Activated CD8-positive, alpha-beta memory T cell treated with anti-CD3 and anti-CD28 coated beads for 36 hours (primary cell): ENCODE measurements around the gene CPED1. TPM values are rescaled to one million over a fixed set of nuclear protein-coding genes. Genes with fewer than 3 reads are reported as not detected.
"Not testable (repeated sequence)": the region's sequence is repeated elsewhere in the genome, so short reads cannot be mapped to it uniquely, and the experiment has no call there.

ENCODE experiments used
- CTCF ChIA-PET: fragments of 350-600 bp; sonication (Branson Sonifier 250); formaldehyde crosslinking; loops from one replicate; lab custom pipeline; 2021; ENCODE audit warnings: antibody characterized with exemption; lab: Charles Lee
- POLR2A ChIA-PET: fragments of 350-600 bp; sonication (Branson Sonifier 250); formaldehyde crosslinking; loops from one replicate; lab custom pipeline; 2021; ENCODE audit warnings: antibody characterized with exemption; lab: Charles Lee
- total RNA-seq, 2 experiments: library from RNA; stranded (reverse); gene quantifications; one replicate each; pipeline ENCODE4 v1.2.3, GENCODE V29; 2021

The CPED1 gene
- total RNA-seq, 2 experiments from 2014 or later = 0.04 TPM; not detected in 1

DNA sequence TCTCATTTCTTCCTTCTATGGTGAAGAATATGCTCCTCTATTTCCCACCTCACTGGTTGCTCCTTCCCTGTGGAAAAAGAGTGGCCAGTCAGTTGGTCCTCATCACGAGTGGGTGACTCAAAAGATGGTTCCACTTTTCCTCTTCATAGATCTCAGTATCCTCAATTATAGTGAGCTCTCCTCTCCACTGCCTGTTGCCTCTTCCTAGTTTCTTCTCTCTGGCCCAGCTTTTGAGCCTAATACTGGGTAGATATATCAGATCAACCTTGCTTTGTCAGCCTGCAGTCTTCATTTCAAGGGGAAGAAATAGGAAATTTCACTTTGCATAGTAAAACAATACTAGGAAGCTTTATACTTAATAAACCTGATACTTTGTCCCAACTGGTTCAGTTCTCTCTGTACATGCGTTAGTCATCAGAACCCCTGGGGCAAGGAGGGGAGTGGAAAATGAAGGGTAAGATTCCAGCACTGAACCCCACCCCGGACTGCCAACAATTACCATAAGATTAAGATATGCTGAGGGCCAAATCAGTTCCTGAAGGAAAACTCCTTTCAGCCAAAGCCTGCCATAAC is 324.8 kb downstream of the CPED1 start:
- POLR2A ChIA-PET = no interaction called here
- CTCF ChIA-PET = no interaction called here

DNA sequence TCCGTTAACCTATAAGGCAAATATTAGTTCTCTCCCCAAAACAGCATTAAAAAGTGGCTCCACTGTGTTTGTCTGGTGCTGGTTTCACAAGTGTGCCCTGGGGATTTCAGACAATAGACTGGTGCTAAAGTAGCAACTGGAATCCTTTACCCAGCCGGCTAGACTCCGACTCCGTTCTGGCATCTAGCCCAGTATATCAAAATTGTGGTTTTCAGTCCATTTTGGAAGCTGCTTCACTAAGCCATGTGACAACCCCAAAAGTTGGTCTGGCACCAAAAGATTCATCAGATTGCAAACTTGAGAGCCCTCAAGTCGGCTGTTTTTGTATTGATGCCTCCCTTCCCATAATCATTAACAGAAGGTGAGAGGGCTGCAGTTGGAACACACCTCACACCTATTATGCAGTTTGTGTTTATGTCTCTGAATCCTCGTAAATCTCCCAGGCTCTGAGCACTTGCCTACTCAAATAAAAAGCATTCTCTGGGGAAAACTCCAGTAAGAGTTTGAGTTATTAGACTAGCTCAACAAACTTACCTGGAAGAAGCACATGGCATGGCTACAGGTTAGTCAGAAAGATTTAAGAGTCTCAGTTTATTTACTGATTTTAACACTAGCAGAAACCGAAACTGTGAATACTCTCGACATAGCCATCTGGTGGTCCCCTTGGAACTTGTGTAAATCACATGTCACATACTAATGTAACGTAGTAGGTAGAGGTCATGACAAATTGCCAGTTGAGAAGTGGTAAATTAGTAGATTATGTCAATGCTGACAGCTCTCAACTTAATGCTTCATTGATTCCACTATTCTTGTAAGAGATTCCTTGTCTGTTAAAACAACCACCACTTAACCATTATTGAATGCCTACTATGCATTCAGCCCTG is 325.5 kb downstream of the CPED1 start:
- POLR2A ChIA-PET = no interaction called here

DNA sequence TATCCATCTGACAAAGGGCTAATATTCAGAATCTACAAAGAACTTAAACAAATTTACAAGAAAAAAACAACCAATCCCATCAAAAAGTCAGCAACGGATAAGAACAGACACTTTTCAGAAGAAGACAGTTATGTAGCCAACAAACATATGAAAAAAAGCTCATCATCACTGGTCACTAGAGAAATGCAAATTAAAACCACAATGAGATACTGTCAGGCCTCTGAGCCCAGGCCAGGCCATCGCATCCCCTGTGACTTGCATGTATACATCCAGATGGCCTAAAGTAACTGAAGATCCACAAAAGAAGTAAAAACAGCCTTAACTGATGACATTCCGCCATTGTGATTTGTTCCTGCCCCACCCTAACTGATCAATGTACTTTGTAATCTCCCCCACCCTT is 326.7 kb downstream of the CPED1 start:
- POLR2A ChIA-PET, CTCF ChIA-PET: not testable (repeated sequence)

More for the DNA sequence above, 325.5 kb downstream of the CPED1 start:
- CTCF ChIA-PET = no interaction called here

DNA sequence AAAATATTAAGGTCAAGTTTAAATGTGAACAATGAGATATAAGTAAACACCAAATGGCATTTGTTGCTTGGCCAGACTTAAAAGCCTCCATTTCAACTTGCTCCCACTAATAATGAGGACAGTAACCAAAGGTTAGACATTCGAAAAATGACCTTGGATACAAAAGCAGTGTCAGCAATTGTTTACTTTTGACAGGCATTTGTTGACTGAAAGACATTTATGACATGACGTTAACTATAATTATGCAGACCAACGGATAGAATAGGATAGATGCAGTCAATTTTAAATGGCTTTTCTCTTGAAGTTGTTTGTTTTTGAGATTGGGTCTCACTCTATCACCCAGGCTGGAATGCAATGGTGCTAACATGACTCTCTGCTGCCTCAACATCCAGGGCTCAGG is 333.9 kb downstream of the CPED1 start:
- ChIA-PET POLR2A (no interaction called here), CTCF (no interaction called here)

DNA sequence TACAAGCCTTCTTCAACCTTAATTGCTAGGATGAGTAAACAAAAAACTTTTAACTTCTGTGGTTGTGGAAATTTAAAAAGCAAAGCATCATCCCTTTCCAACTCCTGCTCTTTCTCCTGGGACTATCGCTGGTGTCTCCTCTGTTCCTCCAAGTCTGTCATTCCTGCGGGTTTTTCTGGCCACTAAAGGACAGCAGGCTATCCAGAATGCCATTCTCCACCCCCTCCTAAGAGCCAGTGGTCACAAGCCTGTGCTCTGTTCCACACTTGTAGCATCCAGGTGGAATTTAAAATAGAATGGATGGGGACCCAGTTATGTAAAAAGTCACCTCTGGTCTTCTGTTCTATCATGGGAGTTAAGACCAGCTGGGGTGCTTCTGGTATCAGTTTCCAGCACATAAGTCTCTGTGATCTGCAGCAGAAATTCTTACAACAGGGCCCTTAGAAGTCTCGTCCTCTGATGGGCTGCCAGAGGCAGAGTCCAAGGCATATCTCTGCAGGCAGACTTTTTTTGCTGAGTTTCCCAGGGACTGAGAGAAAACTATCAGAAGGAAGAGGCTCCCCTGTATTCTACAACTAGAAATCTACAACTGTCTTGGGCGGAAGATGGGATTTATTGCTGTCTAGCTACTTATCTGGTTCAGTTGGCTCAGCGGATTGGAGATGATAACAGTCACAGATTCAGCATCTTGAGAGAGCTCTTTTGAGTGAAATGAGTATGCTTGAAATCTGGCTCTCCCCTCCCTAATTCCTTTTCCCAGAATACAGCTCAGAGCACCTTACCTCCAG is 335.2 kb downstream of the CPED1 start:
- ChIA-PET POLR2A (interaction anchor here (0.6 kb wide), 1 partner anchor 373 kb away, joined by 3 read pairs; the partner anchor contains the start of gene ING3), CTCF (no interaction called here)

DNA sequence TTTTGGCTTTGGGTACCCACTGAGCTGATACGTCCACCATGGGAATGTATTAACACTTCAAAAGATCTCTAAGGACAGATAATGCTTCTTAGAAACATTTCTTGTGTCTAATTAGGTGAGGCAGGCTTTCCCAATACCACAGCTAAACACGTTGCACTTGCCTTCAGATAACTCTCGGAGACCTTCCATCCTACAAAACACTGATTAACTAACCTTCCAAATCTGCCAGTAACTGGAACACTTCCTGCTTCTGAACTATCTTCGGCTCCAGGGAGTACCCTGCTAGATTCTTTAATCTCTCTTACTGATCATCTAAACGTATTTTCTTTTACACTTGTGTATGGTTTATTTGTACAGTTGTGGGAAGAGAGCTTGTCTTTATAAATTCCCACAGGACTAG is 339.2 kb downstream of the CPED1 start:
- ChIA-PET CTCF (no interaction called here), POLR2A (no interaction called here)

DNA sequence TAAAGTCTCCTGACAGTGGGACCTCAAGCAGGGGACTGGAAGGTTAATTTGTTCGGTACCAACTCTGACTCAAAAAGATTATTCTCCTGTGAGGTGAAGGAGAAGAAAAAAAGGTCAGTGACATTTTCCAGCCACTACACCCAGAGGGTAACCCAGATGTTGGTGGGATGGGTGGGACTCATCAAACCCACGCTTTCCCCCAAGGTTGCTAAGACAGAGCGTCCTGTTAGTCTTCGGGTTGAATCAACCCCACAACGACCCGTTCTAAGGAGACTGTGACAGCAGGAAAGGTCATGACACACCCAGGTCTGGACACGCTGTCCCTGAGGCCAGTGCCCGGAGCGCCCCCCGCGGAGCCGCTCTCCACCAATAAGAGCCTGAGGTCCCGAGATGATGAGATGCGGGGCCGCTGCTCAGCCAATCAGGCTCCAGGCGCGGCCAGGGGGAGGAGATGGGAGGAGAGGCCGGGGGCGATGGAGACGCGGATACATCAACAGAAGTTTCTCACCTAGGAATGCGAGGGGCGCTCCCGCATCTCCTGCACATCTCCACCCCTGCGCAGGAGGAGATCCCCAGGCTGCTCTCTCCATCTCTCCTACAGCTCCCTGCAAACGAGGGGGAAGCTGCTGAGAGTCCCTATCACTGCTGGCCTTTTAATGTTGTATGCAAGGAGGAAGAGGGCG is 340.1 kb downstream of the CPED1 start, which contains the start of gene WNT16:
Gene WNT16 (plus strand): TSS at position 493 of the 683 bp plus-strand sequence. CDS start 293 bp downstream, outside the sequence.
- POLR2A ChIA-PET = no interaction called here
- CTCF ChIA-PET = interaction anchor here (1.7 kb wide), 1 partner anchor 10 kb away, joined by 3 read pairs; no protein-coding TSS in a partner anchor

DNA sequence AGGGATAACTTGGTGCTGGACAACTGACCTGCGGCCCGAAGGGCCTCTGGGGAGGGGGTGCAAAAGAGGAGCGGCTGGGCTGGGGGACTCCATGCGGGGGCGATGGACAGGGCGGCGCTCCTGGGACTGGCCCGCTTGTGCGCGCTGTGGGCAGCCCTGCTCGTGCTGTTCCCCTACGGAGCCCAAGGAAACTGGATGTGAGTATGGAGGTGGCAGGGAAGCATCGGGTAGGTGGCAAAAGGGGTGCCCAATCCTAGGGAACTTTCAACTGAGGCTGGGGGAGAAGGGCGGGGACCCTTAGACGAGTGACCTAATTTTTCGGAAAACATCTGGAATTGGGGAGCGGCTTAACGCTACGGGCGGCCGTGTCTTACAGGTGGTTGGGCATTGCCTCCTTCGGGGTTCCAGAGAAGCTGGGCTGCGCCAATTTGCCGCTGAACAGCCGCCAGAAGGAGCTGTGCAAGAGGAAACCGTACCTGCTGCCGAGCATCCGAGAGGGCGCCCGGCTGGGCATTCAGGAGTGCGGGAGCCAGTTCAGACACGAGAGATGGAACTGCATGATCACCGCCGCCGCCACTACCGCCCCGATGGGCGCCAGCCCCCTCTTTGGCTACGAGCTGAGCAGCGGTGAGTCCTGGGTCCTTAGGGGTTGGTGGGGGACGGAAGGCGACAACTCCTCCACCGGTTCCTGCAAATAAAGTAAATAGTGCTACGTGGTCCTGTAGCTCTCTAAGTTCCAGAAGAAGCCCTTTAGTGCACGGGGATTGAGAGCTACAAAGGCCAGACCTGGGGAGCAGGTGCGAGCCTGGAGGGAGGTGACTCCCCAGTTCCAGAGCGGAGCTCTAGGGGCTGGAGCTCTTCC is 340.9 kb downstream of the CPED1 start:
- CTCF ChIA-PET = interaction anchor here (1.1 to 2.1 kb wide), 3 partner anchors 9 to 216 kb away, joined by 3 to 6 read pairs (median 3); partner anchors contain the start of gene FAM3C
- POLR2A ChIA-PET = no interaction called here

DNA sequence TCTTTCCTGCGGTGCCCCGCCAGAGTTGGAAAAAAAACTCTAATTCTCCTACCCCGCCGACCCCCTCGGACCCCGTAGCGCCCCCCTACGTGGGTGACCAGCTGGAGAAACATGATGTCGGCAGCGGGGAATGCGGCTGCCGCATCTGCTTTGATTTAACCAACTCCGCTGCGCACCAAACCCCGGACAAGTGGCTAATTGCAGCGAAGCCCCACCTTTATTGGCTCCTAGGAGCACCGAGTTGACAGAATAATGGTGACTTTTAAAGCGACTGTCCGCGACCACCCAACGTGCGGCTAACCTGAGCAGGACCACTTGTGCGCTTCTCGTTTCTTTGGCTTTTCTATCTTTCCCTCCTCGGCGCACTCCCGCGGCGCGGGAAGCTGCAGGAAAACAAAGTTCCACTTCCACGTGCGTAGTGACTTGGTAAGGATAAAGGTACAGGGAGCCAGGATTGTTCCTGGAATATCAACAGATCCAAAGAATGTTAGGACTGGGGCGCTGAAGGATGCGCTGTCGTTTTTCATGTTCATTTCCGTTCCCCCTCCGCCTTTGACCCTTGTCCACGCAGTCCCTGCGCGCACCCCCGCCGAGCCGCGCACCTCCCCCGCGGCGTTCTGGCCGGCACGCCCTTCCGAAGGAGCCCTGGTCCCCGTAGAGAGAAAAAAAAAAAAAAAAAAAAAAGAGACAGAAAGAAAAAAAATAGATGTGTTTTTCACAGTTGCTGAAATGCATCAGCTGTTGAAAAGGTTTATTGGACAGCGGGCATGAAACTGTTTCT is 341.7 kb downstream of the CPED1 start:
- CTCF ChIA-PET = interaction anchor here (0.6 to 2.1 kb wide), 6 partner anchors 8 to 646 kb away, joined by 3 to 6 read pairs (median 3); partner anchors contain the start of gene FAM3C
- POLR2A ChIA-PET = interaction anchor here (0.7 kb wide), 1 partner anchor 16 kb away, joined by 3 read pairs; no protein-coding TSS in a partner anchor

DNA sequence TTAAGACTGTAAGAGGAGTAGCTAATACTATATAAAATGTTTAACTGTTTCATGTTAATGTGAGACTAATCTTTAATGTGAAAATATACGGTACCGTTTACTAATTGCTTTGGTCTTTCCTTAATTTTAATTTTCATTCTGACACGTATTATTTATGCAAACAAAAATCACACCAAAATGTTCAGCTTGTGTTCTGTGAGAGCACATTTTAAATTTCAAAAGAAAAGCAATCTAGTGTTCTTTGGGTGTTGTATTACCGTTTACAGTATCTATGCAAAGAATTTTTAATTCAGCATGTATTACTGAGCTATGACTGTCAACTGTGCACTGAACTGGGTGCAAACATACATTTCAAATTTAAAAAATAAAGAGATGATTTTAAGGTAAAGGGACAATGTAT is 342.5 kb downstream of the CPED1 start:
- CTCF ChIA-PET = interaction anchor here (0.6 to 2.1 kb wide), 4 partner anchors 84 to 645 kb away, joined by 3 to 6 read pairs (median 4); no protein-coding TSS in a partner anchor
- POLR2A ChIA-PET = no interaction called here

DNA sequence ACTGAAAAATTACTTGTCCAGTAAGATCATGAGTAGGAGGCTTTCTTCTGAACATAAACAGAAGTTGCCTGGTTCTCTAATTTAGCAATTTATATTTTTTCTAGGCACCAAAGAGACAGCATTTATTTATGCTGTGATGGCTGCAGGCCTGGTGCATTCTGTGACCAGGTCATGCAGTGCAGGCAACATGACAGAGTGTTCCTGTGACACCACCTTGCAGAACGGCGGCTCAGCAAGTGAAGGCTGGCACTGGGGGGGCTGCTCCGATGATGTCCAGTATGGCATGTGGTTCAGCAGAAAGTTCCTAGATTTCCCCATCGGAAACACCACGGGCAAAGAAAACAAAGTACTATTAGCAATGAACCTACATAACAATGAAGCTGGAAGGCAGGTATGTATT is 343.1 kb downstream of the CPED1 start:
- POLR2A ChIA-PET = no interaction called here
- CTCF ChIA-PET = no interaction called here

DNA sequence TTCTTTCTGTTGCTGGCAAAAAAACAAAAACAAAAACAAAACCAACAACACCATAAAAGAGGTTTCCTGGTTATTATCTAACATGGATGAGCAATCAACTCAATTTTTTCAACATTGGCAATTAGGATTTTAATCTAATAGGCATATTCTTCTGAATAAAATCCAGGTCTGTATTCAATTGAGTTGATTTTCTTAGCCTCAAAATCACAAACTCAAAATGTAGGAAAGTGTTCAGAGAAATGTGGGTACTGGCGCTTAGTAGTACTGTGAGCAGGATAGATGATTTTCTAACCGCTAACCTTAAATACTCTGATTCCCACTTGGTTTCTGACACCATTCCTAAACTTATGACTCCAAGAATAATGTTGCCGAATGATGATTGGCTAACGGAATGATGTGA is 345.9 kb downstream of the CPED1 start:
- ChIA-PET POLR2A (no interaction called here), CTCF (no interaction called here)

DNA sequence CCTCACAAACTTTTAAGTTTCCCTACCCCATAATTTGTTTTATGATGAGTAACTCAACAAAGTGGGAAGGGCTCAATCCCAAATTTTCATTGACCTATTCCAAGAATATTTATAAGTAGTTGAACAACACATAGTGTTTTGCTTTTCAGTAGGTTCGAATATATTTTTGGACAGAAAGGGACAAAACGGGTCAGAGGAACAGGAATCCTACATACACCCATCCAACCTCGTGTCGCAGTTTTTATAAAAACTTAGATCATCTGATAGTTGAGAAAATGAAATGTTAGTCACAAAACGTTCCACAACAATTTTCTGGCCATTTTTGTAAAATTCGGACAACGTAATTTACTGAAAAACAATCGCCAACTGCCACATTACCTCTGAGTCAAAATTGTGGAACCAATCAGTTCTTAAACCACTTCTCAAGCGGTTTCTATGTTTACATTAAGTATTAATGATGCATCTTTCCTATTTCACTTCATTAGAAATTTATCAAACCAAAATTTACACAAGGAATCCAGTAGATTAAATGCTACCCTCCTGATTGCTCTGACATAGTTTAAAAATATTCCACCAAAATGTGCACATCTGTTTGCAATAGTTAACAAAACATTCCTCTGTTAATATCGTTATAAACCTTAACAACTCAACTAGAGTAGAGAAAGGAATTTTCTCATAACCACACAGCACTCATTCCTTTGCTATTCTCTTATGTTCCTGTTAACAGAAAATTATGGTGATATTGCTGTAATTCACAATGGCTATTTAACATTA is 346.6 kb downstream of the CPED1 start:
- POLR2A ChIA-PET = no interaction called here

DNA sequence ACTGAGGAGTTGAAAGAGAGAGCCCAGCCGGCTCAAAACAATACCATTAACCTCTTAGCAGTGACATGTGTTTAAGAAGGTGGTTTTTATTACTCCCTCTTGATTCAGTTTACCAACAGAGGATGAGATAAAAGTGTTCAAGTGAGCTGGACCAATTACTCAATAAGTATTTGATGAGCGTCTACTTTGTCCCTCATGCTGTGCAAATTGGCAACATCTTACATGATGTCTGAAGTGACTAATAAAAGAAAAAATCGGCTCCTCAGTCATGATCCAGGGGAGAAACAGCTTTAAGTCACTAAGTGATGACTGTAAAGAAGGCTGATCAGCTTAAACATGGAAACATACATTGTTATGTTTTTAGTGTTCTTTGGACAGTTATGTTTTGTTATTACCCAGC is 348.1 kb downstream of the CPED1 start:
- ChIA-PET CTCF (no interaction called here), POLR2A (no interaction called here)

More for the DNA sequence above, 346.6 kb downstream of the CPED1 start:
- CTCF ChIA-PET = no interaction called here

DNA sequence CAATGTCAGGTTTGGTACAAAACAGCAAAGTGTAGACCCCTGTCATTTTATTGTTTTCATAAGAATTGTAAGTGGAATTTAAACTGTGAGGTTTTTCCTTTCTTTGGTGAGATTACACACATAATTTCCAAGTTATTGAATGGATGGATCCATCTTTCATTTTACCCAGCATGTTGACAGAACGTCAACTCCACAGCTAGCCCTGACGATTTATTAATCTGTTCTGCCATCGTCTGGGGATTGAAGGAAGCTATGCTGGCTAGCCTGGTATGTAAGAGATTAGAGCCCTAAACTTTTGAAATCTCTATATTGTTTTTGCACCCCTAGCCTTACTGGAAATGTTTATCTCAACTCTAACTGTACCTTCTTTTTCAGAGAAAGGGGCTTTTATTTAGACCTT is 348.9 kb downstream of the CPED1 start:
- ChIA-PET POLR2A (no interaction called here), CTCF (no interaction called here)

DNA sequence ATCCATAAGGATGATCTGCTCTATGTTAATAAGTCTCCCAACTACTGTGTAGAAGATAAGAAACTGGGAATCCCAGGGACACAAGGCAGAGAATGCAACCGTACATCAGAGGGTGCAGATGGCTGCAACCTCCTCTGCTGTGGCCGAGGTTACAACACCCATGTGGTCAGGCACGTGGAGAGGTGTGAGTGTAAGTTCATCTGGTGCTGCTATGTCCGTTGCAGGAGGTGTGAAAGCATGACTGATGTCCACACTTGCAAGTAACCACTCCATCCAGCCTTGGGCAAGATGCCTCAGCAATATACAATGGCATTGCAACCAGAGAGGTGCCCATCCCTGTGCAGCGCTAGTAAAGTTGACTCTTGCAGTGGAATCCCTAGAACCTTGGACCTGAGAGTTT is 350.6 kb downstream of the CPED1 start:
- CTCF ChIA-PET = no interaction called here
- POLR2A ChIA-PET = no interaction called here

DNA sequence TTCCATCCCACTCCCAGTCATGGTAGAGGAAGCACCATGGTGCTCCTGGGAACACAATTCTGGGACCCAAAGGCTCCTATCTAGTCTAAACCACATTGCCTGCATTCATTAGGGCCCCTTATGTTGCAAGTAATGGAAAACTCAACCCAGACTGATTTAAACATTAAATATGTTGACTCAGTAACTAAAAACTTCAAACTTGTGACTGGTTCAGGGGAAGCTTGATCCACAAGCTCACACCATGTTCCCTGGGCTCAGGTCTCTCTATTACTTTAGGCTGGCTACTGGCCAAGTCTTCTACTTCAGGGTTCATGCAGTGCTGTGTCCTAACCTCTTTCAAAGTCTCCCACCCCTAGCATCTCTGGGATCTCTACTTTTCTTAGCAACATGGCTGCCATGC is 353.4 kb downstream of the CPED1 start:
- ChIA-PET POLR2A (no interaction called here), CTCF (interaction anchor here (0.7 kb wide), 1 partner anchor 238 kb away, joined by 3 read pairs; no protein-coding TSS in a partner anchor)
